ENCODE data around the gene HPCAL1.
"Not testable (repeated sequence)": the region's sequence is repeated elsewhere in the genome, so short reads cannot be mapped to it uniquely, and the experiment has no call there.

The HPCAL1 gene

DNA sequence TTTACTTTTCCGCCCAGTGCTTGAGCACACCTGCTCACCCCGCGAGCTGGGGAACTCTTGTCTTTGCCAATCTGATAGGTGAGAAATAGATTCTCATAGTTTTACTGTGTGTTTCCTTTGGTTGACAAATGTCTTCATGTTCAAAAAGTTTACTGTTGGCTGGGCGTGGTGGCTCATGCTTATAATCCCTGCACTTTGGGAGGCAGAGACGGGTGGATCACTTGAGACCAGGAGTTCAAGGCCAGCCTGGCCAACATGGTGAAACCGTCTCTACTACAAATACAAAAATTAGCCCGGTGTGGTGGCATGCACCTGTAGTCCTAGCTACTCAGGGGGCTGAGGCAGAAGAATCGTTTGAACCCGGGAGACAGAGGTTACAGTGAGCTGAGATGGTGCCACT, 135.1 kb downstream of the HPCAL1 start:
- DNase-seq (ENCODE audit: low read depth), result no peak
- in situ Hi-C loops (cut with HindIII; ENCODE audit: low sequenced_read_pairs), result no loop called here
- TF ChIP-seq, protein P1, sequence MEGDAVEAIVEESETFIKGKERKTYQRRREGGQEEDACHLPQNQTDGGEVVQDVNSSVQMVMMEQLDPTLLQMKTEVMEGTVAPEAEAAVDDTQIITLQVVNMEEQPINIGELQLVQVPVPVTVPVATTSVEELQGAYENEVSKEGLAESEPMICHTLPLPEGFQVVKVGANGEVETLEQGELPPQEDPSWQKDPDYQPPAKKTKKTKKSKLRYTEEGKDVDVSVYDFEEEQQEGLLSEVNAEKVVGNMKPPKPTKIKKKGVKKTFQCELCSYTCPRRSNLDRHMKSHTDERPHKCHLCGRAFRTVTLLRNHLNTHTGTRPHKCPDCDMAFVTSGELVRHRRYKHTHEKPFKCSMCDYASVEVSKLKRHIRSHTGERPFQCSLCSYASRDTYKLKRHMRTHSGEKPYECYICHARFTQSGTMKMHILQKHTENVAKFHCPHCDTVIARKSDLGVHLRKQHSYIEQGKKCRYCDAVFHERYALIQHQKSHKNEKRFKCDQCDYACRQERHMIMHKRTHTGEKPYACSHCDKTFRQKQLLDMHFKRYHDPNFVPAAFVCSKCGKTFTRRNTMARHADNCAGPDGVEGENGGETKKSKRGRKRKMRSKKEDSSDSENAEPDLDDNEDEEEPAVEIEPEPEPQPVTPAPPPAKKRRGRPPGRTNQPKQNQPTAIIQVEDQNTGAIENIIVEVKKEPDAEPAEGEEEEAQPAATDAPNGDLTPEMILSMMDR (IDR thresholded peaks at IDR 0.05; ENCODE audit: low read depth, low read length, missing control alignments), result no peak
- no peak overlapping the region for H3K4me3 ChIP-seq (ENCODE audit: low read depth, low read length)

DNA sequence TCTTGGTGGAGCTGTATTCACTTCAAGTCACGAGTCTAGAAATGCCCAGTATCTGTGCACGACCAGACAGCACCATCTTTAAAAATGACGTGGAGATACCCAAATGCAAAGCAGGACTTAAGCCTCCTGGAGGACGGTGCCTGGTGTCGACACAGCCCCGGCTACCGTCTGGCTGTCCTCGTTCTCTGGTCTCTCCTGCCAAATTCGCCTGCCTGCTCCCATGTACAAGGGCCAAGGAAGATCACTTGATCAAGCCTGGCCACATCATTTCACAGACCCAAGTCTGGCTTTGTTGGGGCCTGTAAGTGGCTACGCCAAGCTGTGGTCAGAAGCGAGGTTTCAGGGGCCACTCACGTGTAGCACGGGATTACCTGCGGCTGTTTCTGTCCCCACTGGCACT, 136.0 kb downstream of the HPCAL1 start:
- TF ChIP-seq, protein P1 (IDR thresholded peaks at IDR 0.05; ENCODE audit: low read depth, low read length, missing control alignments), result no peak
- no peak for DNase-seq (ENCODE audit: low read depth)
- in situ Hi-C loops (cut with HindIII; ENCODE audit: low sequenced_read_pairs), result no loop called here
- H3K4me3 ChIP-seq (ENCODE audit: low read depth, low read length), result no peak overlapping the region

DNA sequence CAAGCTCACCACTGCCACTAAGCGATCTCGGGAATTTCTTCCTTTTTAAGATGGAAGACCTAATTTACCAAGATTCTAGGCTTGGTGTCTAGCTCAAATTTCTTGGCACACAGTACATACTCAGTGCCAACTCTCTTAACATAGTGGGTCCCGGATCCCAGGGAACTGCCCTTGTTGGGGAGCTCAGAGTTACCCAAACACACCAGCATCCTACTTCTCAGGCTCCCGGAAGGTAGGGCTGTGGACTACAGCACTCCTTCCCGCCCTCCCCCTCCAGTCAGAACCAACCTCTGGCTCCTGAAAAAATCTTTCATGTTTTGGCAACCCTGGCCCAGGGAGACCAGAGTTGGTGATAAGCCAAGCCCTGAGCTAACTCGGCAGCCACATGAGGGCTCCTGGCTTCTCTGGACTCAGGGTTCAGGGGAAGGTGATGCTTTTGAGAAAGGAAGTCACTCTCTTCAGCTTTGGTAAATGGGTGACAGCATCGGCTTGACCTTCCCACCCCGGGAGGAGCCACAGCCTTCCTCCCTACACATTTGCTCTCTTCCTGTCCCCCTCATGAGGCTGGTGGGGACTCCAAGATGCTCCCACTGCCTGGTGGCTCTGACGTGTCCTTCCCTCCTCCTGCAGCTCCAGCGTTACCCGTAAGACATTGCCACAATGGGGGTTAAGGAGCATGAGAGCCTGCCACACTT, 136.6 kb downstream of the HPCAL1 start:
- no peak overlapping the region for H3K4me3 ChIP-seq (ENCODE audit: low read depth, low read length)
- TF ChIP-seq, protein P1 (IDR thresholded peaks at IDR 0.05; ENCODE audit: low read depth, low read length, missing control alignments), result peak; percentile 19
- peak; percentile 55 for DNase-seq (ENCODE audit: low read depth)
- in situ Hi-C loops (cut with HindIII; ENCODE audit: low sequenced_read_pairs), result no loop called here

DNA sequence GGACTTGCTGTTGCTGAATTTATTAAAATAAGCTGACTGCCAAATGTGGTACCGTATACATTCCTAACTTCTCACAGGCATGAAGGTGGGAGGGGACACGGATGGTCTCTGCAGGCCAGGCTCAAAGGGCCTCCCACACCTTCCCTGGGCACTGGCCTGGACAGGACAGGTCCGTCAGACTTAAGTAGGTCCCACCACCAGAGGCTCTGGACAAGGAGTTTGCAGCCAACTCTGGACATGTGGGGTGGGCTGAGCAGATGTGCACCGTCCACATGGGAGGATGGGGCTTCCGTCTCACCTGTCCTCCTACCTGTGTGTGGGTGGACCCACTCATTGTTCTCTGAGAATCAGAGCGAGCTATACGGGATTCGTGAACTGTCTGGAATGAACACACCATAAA, 137.3 kb downstream of the HPCAL1 start:
- DNase-seq (ENCODE audit: low read depth), result no peak
- in situ Hi-C loops (cut with HindIII; ENCODE audit: low sequenced_read_pairs), result no loop called here
- no peak overlapping the region for H3K4me3 ChIP-seq (ENCODE audit: low read depth, low read length)
- TF ChIP-seq, protein P1 (IDR thresholded peaks at IDR 0.05; ENCODE audit: low read depth, low read length, missing control alignments), result no peak

DNA sequence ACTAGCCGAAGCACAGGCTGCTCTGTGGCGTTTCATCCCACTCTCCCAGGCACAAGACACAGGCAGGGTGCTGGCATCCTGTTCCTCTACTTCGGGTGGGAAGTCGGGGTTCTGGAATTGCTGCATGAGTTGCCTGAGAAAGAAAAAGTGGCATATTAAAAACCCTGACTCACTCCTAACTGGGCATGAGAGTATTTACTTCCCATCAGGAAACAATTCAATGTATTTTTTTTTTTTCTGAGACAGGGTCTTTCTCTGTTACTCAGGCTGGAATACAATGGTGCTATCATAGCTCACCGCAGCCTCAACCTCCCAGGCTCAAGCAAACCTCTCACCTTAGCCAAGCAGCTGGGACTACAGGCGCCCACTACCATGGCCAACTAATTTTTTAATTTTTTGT, 138.0 kb downstream of the HPCAL1 start:
- TF ChIP-seq, protein P1 (IDR thresholded peaks at IDR 0.05; ENCODE audit: low read depth, low read length, missing control alignments), result no peak
- DNase-seq (ENCODE audit: low read depth), result no peak
- H3K4me3 ChIP-seq (ENCODE audit: low read depth, low read length), result no peak overlapping the region
- in situ Hi-C loops (cut with HindIII; ENCODE audit: low sequenced_read_pairs), result no loop called here

DNA sequence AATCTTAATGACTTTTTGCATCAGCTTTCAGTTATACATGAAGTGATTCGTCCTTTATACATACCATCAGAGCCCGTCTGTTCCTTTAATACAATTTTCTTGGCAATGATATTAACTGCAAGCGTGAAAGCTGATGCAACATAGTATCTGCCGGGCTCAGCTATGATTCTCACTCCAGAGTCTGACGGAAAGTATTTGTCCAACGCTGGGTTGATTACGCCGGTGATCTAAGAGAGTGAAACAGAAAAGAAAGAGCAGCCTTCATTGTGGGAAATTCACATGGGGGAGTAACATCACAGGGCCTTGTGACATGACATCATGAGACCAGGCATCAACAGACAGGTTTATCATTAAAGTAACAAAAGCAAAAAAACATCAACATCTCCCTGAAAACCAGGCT, 139.2 kb downstream of the HPCAL1 start:
- in situ Hi-C loops (cut with HindIII; ENCODE audit: low sequenced_read_pairs), result no loop called here
- DNase-seq (ENCODE audit: low read depth), result no peak
- no peak overlapping the region for H3K4me3 ChIP-seq (ENCODE audit: low read depth, low read length)
- TF ChIP-seq, protein P1 (IDR thresholded peaks at IDR 0.05; ENCODE audit: low read depth, low read length, missing control alignments), result no peak

DNA sequence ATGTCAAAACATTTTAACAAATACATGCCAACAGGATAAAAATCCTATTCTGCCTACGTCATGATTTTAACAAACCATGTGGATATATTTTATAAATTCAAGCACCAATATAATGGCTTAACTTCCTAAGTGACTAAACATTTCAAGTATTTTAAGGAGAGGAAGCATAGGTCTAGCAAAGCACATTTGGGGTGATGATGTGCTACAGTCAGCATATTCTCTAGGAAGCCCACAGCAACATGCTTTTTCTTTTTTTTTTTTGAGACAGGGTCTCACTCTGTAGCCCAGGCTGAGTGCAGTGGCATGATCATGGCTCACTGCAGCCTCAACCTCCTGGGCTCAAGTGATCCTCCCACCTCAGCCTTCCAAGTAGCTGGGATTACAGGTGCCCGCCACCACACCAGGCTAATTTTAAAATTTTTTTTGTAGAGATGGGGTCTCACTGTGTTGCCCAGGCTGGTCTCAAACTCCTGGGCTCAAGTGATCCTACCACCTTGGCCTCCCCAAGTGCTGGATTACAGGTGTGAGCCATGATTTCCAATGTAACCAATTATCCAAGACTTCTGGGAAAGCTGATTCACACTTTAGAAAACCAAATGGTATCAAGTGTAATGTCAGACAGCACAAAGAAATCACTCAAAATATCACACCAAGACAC, 139.9 kb downstream of the HPCAL1 start:
- H3K4me3 ChIP-seq (ENCODE audit: low read depth, low read length); in situ Hi-C loops (cut with HindIII; ENCODE audit: low sequenced_read_pairs); DNase-seq (ENCODE audit: low read depth): not testable (repeated sequence)

Measured in astrocyte of the cerebellum (primary cell).